ENCODE results near the gene HJV.

GRCh38 chr1:145983206-145983675 lies 38.3 kb downstream of the HJV start:
- TF ChIP-seq EP300 (IDR thresholded peaks at IDR 0.05) (no peak), CTCF (IDR thresholded peaks at IDR 0.05) (no peak)
